PC-9 (cell line): ENCODE measurements around the gene KIAA1671. TPM values are rescaled to one million over a fixed set of nuclear protein-coding genes. Genes with fewer than 3 reads are reported as not detected.

ENCODE experiments used
- BruUV-seq: library from RNA; stranded (reverse); fragments of 400-500 nt; replicated peaks from 2 replicates; lab custom pipeline; 2021; lab: Mats Ljungman, UMichigan
- CTCF ChIA-PET: fragments of 300-600 bp; sonication (Branson Sonifier 250); formaldehyde crosslinking; loops from one replicate; lab custom pipeline; 2022; ENCODE audit warnings: antibody characterized with exemption; lab: Charles Lee
- POLR2A ChIA-PET: fragments of 300-600 bp; sonication (Branson Sonifier 250); formaldehyde crosslinking; loops from one replicate; lab custom pipeline; 2022; ENCODE audit warnings: antibody characterized with exemption; ENCODE audit not compliant: unreplicated experiment; lab: Charles Lee
- DNase-seq, 2 experiments: peaks; one replicate each; pipeline versions ENCODE4 v3.0.0 to v3.0.0-alpha.2; 2015 to 2022; ENCODE audit warnings: mixed read lengths in 1 of 2
- H2AFZ ChIP-seq: fragments of 200-600 bp; sonication (generic); 2 replicates; pipeline ENCODE4 v1.8.1; 2017; ENCODE audit warnings: antibody characterized with exemption
- H3F3A ChIP-seq: fragments of 200-600 bp; sonication (generic); 2 replicates; pipeline ENCODE4 v1.8.1; 2017; ENCODE audit warnings: antibody characterized with exemption, mild to moderate bottlenecking, low read depth; ENCODE audit not compliant: insufficient read depth
- H3K27ac ChIP-seq: fragments of 200-600 bp; sonication (generic); 2 replicates; pipeline ENCODE4 v1.6.1; 2016; ENCODE audit warnings: mixed run types
- H3K27me3 ChIP-seq: fragments of 200-600 bp; sonication (generic); 2 replicates; pipeline ENCODE4 v1.6.1; 2016; ENCODE audit warnings: low read depth, mixed run types; ENCODE audit not compliant: insufficient read depth
- H3K36me3 ChIP-seq: fragments of 200-600 bp; sonication (generic); 2 replicates; pipeline ENCODE4 v1.6.1; 2016; ENCODE audit warnings: low read depth, mixed run types
- H3K4me1 ChIP-seq: fragments of 200-600 bp; sonication (generic); replicated peaks from 2 replicates; pipeline ENCODE4 v1.6.1; 2016; ENCODE audit warnings: mixed run types; ENCODE audit not compliant: insufficient read depth
- H3K4me2 ChIP-seq: fragments of 200-600 bp; sonication (generic); 2 replicates; pipeline ENCODE4 v1.6.1; 2017; ENCODE audit warnings: mixed run types
- H3K4me3 ChIP-seq: fragments of 200-600 bp; sonication (generic); 2 replicates; pipeline ENCODE4 v1.6.1; 2016; ENCODE audit warnings: mixed run types
- H3K79me2 ChIP-seq: fragments of 200-600 bp; sonication (generic); 2 replicates; pipeline ENCODE4 v1.6.1; 2017; ENCODE audit warnings: low read depth, mixed run types
- H3K9me2 ChIP-seq: fragments of 200-600 bp; sonication (generic); 2 replicates; pipeline ENCODE4 v1.8.1; 2017; ENCODE audit warnings: mild to moderate bottlenecking; ENCODE audit not compliant: insufficient read depth
- H3K9me3 ChIP-seq: fragments of 200-600 bp; sonication (generic); 2 replicates; pipeline ENCODE4 v1.8.1; 2016; ENCODE audit warnings: low read depth; ENCODE audit not compliant: insufficient read depth
- H4K20me1 ChIP-seq: fragments of 200-600 bp; sonication (generic); 2 replicates; pipeline ENCODE4 v1.8.1; 2017; ENCODE audit not compliant: insufficient read depth
- CTCF ChIP-seq: fragments of 200-600 bp; sonication (generic); conservative IDR thresholded peaks from 2 replicates; pipeline ENCODE4 v1.6.1; 2017; ENCODE audit warnings: mixed run types, antibody characterized with exemption, mild to moderate bottlenecking, moderate library complexity
- EZH2 ChIP-seq: fragments of 200-600 bp; sonication (generic); IDR thresholded peaks from 2 replicates; pipeline ENCODE4 v1.8.0; 2017; ENCODE audit warnings: antibody characterized with exemption, low read depth
- intact Hi-C: fragments of 100-400 bp; cut with micrococcal nuclease; formaldehyde crosslinking; loops from one replicate; pipeline ENCODE4 v1.10.0; 2022; ENCODE audit not compliant: unreplicated experiment
- total RNA-seq: library from RNA; stranded (reverse); gene quantifications from 2 replicates; pipeline ENCODE4 v1.2.3, GENCODE V29; 2021

The KIAA1671 gene
- total RNA-seq, 1 experiment from 2014 or later: 44.3 TPM

- POLR2A ChIA-PET: no interaction called here
- intact Hi-C loops: no loop called here
Measured at GRCh38 chr22:25029181-25029580, 76.7 kb downstream of the KIAA1671 start.

DNA sequence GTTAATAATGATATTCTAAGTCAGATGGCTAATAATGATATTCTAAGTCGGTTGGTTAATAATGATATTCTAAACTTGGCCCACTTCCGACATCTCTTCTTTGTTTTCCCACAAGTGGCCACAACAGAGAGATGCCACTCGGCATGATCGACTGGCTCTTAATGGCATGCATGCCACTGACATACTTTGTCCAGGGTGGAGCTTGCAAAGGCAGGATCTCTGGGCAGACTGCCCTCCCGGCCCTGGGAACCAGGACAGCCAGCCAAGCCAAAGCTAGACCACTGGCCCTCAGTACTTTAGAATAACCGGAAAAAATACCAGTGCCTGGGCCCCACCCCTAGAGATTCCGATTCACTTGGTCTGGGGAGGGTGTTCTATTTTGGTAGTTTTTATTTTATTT is 78.1 kb downstream of the KIAA1671 start:
- peaks cover 17% of the 10 kb centered on the region for H3F3A ChIP-seq
- 0 out of 2 replicates have a peak, but pooled peaks cover 8% of the 10 kb centered on the region for H3K79me2 ChIP-seq
- no TSS peak for BruUV-seq
- H3K27me3 ChIP-seq: no peaks in the 10 kb centered on the region
- H3K4me1 ChIP-seq: peaks cover 23% of the 10 kb centered on the region
- no peaks in the 10 kb centered on the region for H3K36me3 ChIP-seq
- H3K4me2 ChIP-seq: no peak overlapping the region
- ChIA-PET CTCF (interaction anchor here (0.6 kb wide), 1 partner anchor 27 kb away, joined by 5 read pairs; no protein-coding TSS in a partner anchor), POLR2A (no interaction called here)
- H3K4me3 ChIP-seq: no peak overlapping the region
- no peaks in the 10 kb centered on the region; the same call in 1 of the 2 replicates for H4K20me1 ChIP-seq
- H2AFZ ChIP-seq: no peak overlapping the region
- no peak for DNase-seq
- TF ChIP-seq CTCF: no peak
- H3K9me2 ChIP-seq: no peaks in the 10 kb centered on the region
- no peak overlapping the region for H3K27ac ChIP-seq
- intact Hi-C loops: no loop called here
- H3K9me3 ChIP-seq: no peaks in the 10 kb centered on the region

More at GRCh38 chr22:25029181-25029580, 76.7 kb downstream of the KIAA1671 start:
- Histone ChIP-seq H3K36me3 (no peaks in the 10 kb centered on the region), H2AFZ (no peak overlapping the region), H3K4me3 (no peak overlapping the region), H3K27me3 (no peaks in the 10 kb centered on the region), H3K27ac (no peak overlapping the region), H3K4me2 (no peak overlapping the region), H3F3A (peaks cover 24% of the 10 kb centered on the region), H3K9me3 (no peaks in the 10 kb centered on the region), H3K9me2 (no peaks in the 10 kb centered on the region), H3K4me1 (peaks cover 28% of the 10 kb centered on the region), H4K20me1 (peaks cover 3% of the 10 kb centered on the region), H3K79me2 (0 out of 2 replicates have a peak, but pooled peaks cover 8% of the 10 kb centered on the region)
- CTCF ChIA-PET: no interaction called here
- TF ChIP-seq EZH2: no peak
- no peak for TF ChIP-seq CTCF
- DNase-seq: no peak
- no TSS peak for BruUV-seq

DNA sequence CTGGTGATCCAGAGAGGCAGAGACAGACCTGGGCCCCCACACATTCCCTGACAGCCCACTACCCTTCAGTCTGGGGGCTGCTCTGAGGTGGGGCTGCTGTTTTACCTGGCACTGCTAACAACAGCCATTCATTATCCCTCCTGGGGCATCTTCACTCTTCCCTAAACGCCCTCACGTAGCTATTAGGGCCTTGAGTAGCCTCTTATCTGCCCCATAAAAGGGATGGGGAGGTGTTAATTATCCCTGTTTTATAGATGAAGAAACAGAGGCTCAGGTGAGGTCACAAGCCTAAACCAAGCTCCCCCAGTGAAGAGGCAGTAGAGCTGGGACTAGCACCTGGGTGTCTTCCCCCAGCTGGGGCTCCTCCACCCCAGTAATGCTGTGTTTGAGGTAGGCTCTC is 79.5 kb downstream of the KIAA1671 start:
- BruUV-seq: no TSS peak
- Histone ChIP-seq H3K27ac (no peak overlapping the region), H2AFZ (no peak overlapping the region), H3K4me1 (peaks cover 9% of the 10 kb centered on the region), H3K79me2 (0 out of 2 replicates have a peak, but pooled peaks cover 6% of the 10 kb centered on the region), H3K36me3 (no peaks in the 10 kb centered on the region), H3K4me3 (no peak overlapping the region), H3K9me3 (no peaks in the 10 kb centered on the region), H3K4me2 (no peak overlapping the region), H3K9me2 (no peaks in the 10 kb centered on the region), H3F3A (peaks cover 3% of the 10 kb centered on the region; the same call in 1 of the 2 replicates), H4K20me1 (no peaks in the 10 kb centered on the region), H3K27me3 (no peaks in the 10 kb centered on the region)
- intact Hi-C loops: no loop called here
- ChIA-PET POLR2A (no interaction called here), CTCF (interaction anchor here (0.6 kb wide), 1 partner anchor 141 kb away, joined by 4 read pairs; no protein-coding TSS in a partner anchor)
- TF ChIP-seq EZH2 (no peak), CTCF (no peak)
- no peak for DNase-seq
